Keratinocyte (primary cell): ENCODE data around the gene PIGU. TPM values are rescaled to one million over a fixed set of nuclear protein-coding genes. Genes with fewer than 3 reads are reported as not detected.

ENCODE experiments used
- DNase-seq: peaks from one replicate; pipeline ENCODE4 v3.0.0-alpha.2; 2011; ENCODE audit warnings: low read depth, missing footprints, low spot score
- FAIRE-seq: peaks from 2 replicates; lab custom pipeline; 2011; peaks lifted over from hg19 to GRCh38; lab: Jason Lieb, UNC
- H2AFZ ChIP-seq: 2 replicates; pipeline ENCODE4 v1.6.0; 2012; ENCODE audit warnings: low read length, control low read depth, inconsistent platforms; ENCODE audit not compliant: control insufficient read depth
- H3K27ac ChIP-seq: 2 replicates; pipeline ENCODE4 v1.5.1; 2011; ENCODE audit warnings: low read length; ENCODE audit not compliant: control insufficient read depth, insufficient read depth
- H3K27me3 ChIP-seq: 3 replicates; pipeline ENCODE4 v1.6.0; 2011; ENCODE audit warnings: low read length; ENCODE audit not compliant: control insufficient read depth, insufficient read depth; ENCODE audit errors: extremely low read depth
- H3K36me3 ChIP-seq, 2 experiments: 2 replicates in 1 of 2; 3 replicates in 1 of 2; pipeline ENCODE4 v1.5.1; 2011; ENCODE audit warnings: low read length in 2 of 2, mild to moderate bottlenecking in 1 of 2; ENCODE audit not compliant: control insufficient read depth in 2 of 2, insufficient read depth in 2 of 2; ENCODE audit errors: extremely low read depth in 1 of 2
- H3K4me1 ChIP-seq: 3 replicates; pipeline ENCODE4 v1.5.1; 2011; ENCODE audit warnings: low read length; ENCODE audit not compliant: control insufficient read depth, insufficient read depth; ENCODE audit errors: extremely low read depth
- H3K4me2 ChIP-seq: 3 replicates; pipeline ENCODE4 v1.6.0; 2011; ENCODE audit warnings: low read depth, low read length; ENCODE audit not compliant: control insufficient read depth, insufficient read depth; ENCODE audit errors: extremely low read depth
- H3K4me3 ChIP-seq, 3 experiments: fragments of 200-600 bp in 1 of 3; sonication (generic) in 1 of 3; 2 replicates in 2 of 3; 3 replicates in 1 of 3; pipeline ENCODE4 v1.5.1; 2011 to 2016; ENCODE audit warnings: low read length in 3 of 3, mild to moderate bottlenecking in 3 of 3, control low read depth in 2 of 3, inconsistent platforms in 1 of 3, low read depth in 1 of 3, mixed read lengths in 1 of 3, mixed run types in 1 of 3, moderate library complexity in 1 of 3; ENCODE audit not compliant: control insufficient read depth in 2 of 3, insufficient read depth in 2 of 3; ENCODE audit errors: extremely low read depth in 1 of 3
- H3K79me2 ChIP-seq: 2 replicates; pipeline ENCODE4 v1.6.0; 2012; ENCODE audit warnings: low read length; ENCODE audit not compliant: control insufficient read depth, insufficient read depth
- H3K9ac ChIP-seq: 3 replicates; pipeline ENCODE4 v1.6.0; 2011; ENCODE audit warnings: low read length; ENCODE audit not compliant: control insufficient read depth, insufficient read depth; ENCODE audit errors: extremely low read depth
- H3K9me1 ChIP-seq: 3 replicates; pipeline ENCODE4 v1.6.0; 2011; ENCODE audit warnings: low read length; ENCODE audit not compliant: control insufficient read depth, insufficient read depth; ENCODE audit errors: extremely low read depth
- H3K9me3 ChIP-seq: 2 replicates; pipeline ENCODE4 v1.5.1; 2012; ENCODE audit warnings: low read depth, low read length; ENCODE audit not compliant: control insufficient read depth
- H4K20me1 ChIP-seq: 3 replicates; pipeline ENCODE4 v1.6.0; 2011; ENCODE audit warnings: low read length; ENCODE audit not compliant: control insufficient read depth, insufficient read depth; ENCODE audit errors: extremely low read depth
- CTCF ChIP-seq, 3 experiments: IDR thresholded peaks in 1 of 3; conservative IDR thresholded peaks in 1 of 3; optimal IDR thresholded peaks in 1 of 3; 2 replicates in 2 of 3; 3 replicates in 1 of 3; pipeline versions ENCODE3 to v1.5.1; 2011; ENCODE audit warnings: low read length in 3 of 3, mild to moderate bottlenecking in 3 of 3, moderate library complexity in 2 of 3, control low read depth in 1 of 3, inconsistent platforms in 1 of 3; ENCODE audit not compliant: insufficient read depth in 2 of 3; ENCODE audit errors: extremely low read depth in 1 of 3
- EZH2 ChIP-seq: IDR thresholded peaks from one replicate; pipeline ENCODE4 v1.6.1; 2012; ENCODE audit warnings: inconsistent platforms, mild to moderate bottlenecking, low read length, moderate library complexity
- dilution Hi-C: fragments of 300-500 bp; cut with MboI; formaldehyde crosslinking; loops from one replicate; pipeline ENCODE4 v1.7.0; 2020; ENCODE audit warnings: low sequenced_read_pairs; ENCODE audit not compliant: extremely low pct_ligation_motif_present
- polyA plus RNA-seq, 5 experiments: library from polyadenylated mRNA; depleted of rRNA in 3 of 5; stranded (reverse) in 3 of 5; stranded (forward) in 1 of 5; unstranded in 1 of 5; fragments of >200 nt; gene quantifications; 1 replicate in 1 of 5; 2 replicates in 3 of 5; 3 replicates in 1 of 5; pipeline versions ENCODE4 v1.2.1 to v1.2.3, GENCODE V29; 2011 to 2012; ENCODE audit warnings: missing spikeins in 2 of 5, low read depth in 1 of 5, low replicate concordance in 1 of 5

PIGU gene
- polyA plus RNA-seq, 1 donor (not counting 4 experiments of a cell fraction or from before 2014, with no cell fraction given), result 48.0 TPM

DNA sequence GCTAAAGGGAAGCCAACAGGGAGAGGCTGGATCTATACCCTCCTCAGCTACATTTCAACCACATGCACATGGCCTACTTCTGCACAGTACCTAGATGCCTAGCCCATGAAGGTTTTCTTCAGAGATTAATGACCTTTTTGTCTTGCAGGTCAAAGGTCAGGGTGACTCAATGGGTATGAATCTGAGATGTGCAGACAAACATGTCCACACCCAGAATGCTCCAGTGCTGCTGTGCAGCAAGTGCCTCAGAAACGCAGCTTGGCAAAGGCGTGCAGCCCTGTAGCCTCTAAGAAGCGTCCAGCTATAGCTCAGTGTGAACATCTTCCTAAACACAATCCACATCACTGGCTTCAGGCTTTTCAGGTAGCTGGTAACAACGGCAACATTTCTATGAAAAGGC is 94.0 kb downstream of the PIGU start:
- no peak for FAIRE-seq
- no peaks in the 10 kb centered on the region for H4K20me1 ChIP-seq

GRCh38 chr20:34582221-34582620 is 94.7 kb downstream of the PIGU start:
- no peak overlapping the region for H3K4me3 ChIP-seq
- DNase-seq, result no peak
- TF ChIP-seq EZH2 (no peak), CTCF (optimal IDR thresholded peaks at IDR 0.05 in 1 of 3, IDR thresholded peaks at IDR 0.05 in 1 of 3, conservative IDR thresholded peaks at IDR 0.05 in 1 of 3; ENCODE audit: extremely low read depth in 1 of 3, insufficient read depth in 2 of 3, low read length in 3 of 3) (no peak)
- H3K9ac ChIP-seq, result no peak overlapping the region
- H3K36me3 ChIP-seq, result peaks cover 0 to 2% of the 10 kb centered on the region in 2 experiments
- H3K27me3 ChIP-seq, result no peaks in the 10 kb centered on the region
- H3K27ac ChIP-seq, result no peak overlapping the region
- dilution Hi-C loops, result no loop called here
- H3K9me3 ChIP-seq, result no peaks in the 10 kb centered on the region
- H3K4me2 ChIP-seq, result no peak overlapping the region
- peaks cover 25% of the 10 kb centered on the region for H3K4me1 ChIP-seq
- H3K9me1 ChIP-seq, result peaks cover 2% of the 10 kb centered on the region
- H3K79me2 ChIP-seq, result no peaks in the 10 kb centered on the region
- no peaks in the 10 kb centered on the region for H4K20me1 ChIP-seq
- H2AFZ ChIP-seq, result no peak overlapping the region
- FAIRE-seq, result no peak

More for the DNA sequence above, 94.0 kb downstream of the PIGU start:
- dilution Hi-C loops, result no loop called here
- H2AFZ ChIP-seq, result no peak overlapping the region
- no peaks in the 10 kb centered on the region for H3K79me2 ChIP-seq
- H3K27ac ChIP-seq, result no peak overlapping the region
- no peaks in the 10 kb centered on the region for H3K27me3 ChIP-seq
- H3K9ac ChIP-seq, result no peak overlapping the region
- peaks cover 25% of the 10 kb centered on the region for H3K4me1 ChIP-seq
- H3K9me3 ChIP-seq, result no peaks in the 10 kb centered on the region
- no peak overlapping the region for H3K4me3 ChIP-seq
- H3K9me1 ChIP-seq, result peaks cover 2% of the 10 kb centered on the region
- no peak overlapping the region for H3K4me2 ChIP-seq
- TF ChIP-seq CTCF (optimal IDR thresholded peaks at IDR 0.05 in 1 of 3, IDR thresholded peaks at IDR 0.05 in 1 of 3, conservative IDR thresholded peaks at IDR 0.05 in 1 of 3; ENCODE audit: extremely low read depth in 1 of 3, insufficient read depth in 2 of 3, low read length in 3 of 3) (no peak), EZH2 (no peak)
- DNase-seq, result no peak
- peaks cover 0 to 2% of the 10 kb centered on the region in 2 experiments for H3K36me3 ChIP-seq
